SHP77 treated with DMSO at 0.1 percent for 48 hours (cell line): ENCODE results near the gene DIP2B.
"Not testable (repeated sequence)": the region's sequence is repeated elsewhere in the genome, so short reads cannot be mapped to it uniquely, and the experiment has no call there.

Experiments
- DNase-seq: peaks from one replicate; lab custom pipeline; 2025; lab: John Stamatoyannopoulos, UW

DIP2B gene

DNA sequence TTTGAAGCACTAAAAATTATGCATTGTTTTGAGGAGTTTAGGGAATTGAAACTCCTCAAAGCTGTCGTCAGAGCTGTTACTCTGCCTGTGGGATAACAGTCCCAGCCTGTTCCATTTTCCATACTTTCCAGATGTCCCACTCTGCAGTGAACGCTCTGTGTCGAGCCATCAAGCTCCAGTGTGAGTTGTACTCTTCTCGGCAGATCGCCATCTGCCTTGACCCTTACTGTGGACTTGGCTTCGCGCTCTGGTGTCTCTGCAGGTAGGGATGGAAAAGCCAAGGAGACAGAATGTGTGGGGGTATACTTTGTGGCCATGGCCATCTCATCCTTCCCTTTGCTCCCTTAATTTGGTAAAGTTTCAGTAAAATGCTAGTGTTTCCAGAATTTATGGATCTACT, 223.6 kb downstream of the DIP2B start:
- DNase-seq = no peak

- no peak for DNase-seq
These were observed 224.1 kb downstream of the DIP2B start for GRCh38 chr12:50728841-50729240.

DNA sequence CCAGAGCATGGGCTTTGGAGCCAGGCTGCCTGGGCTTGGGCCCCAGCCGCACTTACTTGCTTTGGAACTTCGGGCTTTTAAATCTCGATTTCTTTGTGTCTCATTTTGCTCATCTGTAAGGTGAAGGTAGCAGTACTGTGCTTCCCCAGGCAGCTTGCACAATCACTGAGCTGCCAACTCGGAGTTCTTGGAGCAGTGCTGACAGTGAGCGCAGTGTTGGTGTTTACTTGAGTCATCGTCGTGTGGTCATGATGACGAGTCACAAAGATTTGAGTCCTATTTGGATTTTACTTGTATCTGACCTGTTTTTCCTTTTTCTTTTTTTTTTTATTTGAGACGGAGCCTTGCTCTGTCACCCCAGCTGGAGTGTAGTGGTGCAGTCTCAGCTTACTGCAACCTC, 227.8 kb downstream of the DIP2B start:
- DNase-seq = no peak

DNA sequence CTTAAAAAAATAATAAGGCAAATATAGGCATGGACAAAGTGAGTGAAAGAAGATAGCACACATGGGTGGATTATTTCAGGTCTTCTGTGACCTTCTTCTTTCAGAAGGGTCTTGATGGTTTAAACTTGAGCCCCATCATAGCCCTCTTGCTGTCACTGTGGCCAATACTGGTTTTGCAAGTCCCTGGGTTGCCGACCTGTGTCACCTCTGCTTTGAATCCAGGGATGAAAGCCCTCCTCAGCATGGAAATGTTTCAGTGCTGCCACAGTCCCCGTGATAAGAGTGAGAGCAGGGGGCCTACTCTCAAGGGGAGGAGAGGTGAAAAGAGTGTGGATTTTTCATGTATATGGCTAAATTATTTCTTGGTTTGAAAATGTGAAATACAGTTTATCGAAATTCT, 228.9 kb downstream of the DIP2B start:
- no peak for DNase-seq

DNA sequence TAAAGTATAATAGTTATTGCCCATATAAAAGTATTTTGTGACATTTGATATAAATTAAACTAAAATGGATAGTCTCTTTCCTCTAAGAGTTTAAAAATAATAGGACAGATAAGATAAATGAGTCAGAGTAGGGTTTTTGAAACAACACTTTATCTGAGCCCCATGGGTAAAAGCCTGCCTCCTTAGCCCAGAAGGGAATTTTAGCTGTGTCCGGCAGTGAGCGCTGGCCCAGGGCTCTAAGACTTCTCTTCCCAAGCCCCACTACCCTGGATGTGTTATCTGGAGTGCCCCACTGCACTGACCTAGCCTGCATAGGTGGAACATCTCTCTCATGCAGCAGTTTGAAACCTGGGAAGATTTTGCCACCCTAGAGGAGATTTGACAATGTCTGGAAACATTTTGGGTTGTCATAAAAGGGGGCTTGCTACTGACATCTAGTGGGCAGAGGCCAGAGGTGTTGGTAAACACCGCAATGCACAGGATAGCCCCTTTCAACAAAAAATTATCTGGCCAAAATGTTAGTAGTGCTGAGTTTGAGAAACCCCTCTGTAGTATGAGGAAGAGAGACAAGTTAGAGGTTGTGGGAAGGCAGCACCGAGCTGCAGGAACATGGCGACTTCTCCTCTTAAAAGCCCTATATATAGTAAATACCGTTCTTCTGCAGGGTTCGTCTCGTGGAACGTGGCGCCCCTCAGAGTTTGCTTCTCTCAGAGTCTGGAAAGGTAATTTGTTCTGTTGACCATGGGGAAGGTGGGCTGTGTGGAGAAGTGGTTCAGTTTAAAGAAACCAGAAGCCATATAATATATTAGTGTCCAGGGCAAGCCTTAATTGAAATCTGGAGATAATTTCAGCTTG, 229.9 kb downstream of the DIP2B start:
- no peak for DNase-seq

GRCh38 chr12:50739611-50740010, 234.8 kb downstream of the DIP2B start:
- DNase-seq = no peak

DNA sequence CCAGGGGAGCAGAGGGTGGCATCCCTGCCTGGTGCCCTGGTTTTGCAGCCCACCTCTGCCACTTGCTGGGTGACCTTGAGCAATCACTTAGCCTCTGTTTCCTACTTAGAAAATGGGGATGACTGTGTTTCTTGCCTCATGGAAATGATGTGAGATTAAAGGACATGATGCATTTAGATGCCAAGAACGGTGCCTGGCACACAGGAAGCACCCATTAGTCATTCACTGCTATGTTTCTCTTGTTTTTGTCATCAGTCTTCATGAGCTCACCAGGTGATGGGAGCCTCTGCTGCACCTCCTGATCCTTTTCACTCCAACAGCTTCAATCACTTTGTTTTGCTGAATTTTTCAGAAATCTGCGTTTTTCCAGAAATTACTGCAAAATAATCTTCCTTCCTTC, 235.5 kb downstream of the DIP2B start:
- no peak for DNase-seq

DNA sequence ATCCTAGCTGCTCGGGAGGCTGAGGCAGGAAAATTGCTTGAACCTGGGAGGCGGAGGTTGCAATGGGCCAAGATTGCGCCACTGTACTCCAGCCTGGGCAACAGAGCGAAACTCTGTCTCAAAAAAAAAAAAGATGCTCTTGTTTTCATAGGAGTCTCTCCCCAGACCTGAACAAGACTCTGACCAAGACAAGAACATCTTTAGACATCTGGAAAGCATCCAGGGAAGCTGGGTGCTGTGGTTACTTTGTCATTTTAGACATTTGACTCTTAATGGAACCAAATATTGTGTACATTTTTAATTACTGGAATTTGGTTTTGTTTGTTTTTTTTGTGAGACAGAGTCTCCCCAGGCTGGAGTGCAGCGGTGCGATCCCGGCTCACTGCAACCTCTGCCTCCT, 238.0 kb downstream of the DIP2B start:
- no peak for DNase-seq

- DNase-seq = no peak
These were observed 241.1 kb downstream of the DIP2B start for GRCh38 chr12:50745861-50746260.

- DNase-seq = no peak
These were observed 241.6 kb downstream of the DIP2B start for GRCh38 chr12:50746431-50746830.

DNA sequence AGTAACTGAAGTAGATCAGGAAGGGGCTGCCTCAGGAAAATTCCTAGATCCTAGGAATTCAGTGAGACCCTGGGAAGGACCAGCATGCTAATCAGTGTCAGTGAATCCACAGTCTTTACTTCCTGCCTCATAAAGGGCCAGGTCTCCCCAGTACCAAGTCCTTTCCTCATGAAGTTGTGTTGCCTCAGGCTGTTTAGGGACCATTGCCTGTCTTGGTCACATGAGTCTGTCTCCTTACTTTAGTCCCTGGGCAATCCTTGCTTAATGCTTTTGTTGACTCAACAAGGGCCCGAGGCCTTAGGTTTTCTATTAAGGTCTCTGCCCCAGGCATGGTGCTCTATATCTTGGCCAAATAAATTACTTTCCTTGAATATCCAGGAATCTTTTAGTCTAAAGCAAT, 243.0 kb downstream of the DIP2B start:
- no peak for DNase-seq

DNA sequence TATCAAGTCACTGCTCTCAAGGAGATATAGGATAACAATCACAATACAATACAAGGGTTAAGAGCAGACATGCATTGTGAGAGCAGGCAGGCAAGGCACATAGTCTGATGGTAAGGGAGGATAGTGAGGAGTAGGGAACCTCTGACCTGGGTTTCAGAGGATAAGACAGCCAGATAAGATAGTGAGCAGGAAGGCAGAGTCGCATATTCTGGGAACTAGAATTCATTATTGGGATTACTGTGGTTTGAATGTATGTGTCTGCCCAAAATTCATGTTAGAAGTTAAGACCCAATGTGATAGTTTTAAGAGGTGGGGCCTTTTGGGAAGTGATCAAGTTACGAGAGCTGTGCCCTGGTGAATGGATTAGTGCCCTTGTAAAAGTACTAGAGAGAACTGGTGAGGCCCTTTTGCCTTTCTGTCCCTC, 244.7 kb downstream of the DIP2B start:
- no peak for DNase-seq

GRCh38 chr12:50750366-50750765, 245.6 kb downstream of the DIP2B start:
- DNase-seq = no peak

- DNase-seq = no peak
These were observed 247.3 kb downstream of the DIP2B start for GRCh38 chr12:50751948-50752721.

GRCh38 chr12:50753232-50753769, 248.5 kb downstream of the DIP2B start:
- no peak for DNase-seq

DNA sequence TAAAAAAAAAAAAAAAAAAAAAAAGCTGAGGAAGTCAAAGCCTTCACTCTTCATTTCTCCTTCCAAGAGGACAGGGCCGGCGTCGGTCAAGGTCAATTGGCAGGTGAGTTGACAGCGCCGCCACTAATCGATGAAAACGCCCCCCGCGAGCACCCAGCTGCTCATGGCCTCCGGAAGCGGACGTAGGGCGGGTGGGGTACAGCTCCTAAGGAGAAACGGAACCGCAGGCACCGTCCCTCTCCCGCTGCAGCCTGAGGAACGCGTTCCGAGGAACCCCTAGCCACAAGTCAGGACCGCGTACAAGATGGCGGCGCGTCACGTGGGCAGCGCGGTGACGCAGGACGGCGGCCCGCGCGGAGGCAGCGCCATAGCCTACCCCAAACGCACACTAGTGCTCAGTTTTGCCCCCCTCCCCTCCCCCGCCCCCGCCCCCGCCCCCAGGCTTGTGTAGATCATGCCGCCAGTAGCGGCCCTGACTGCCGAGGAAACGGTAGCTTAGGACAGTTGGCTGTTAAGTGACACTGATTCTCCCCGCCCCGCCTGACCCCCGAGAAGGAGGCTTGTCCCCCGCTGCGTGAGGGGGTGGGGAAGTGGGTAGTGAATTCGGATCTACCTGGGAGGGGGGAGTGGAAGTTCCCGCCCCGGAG, 259.0 kb downstream of the DIP2B start, which contains the start of gene ATF1:
Gene ATF1 (plus strand): TSS at position 463 of the 647 bp plus-strand sequence. CDS start 16,045 bp downstream, outside the sequence.
- DNase-seq = peak; percentile 83

GRCh38 chr12:50764286-50765094, 259.7 kb downstream of the DIP2B start:
- DNase-seq = no peak

- no peak for DNase-seq
These were observed 260.5 kb downstream of the DIP2B start for GRCh38 chr12:50765095-50765911.

DNA sequence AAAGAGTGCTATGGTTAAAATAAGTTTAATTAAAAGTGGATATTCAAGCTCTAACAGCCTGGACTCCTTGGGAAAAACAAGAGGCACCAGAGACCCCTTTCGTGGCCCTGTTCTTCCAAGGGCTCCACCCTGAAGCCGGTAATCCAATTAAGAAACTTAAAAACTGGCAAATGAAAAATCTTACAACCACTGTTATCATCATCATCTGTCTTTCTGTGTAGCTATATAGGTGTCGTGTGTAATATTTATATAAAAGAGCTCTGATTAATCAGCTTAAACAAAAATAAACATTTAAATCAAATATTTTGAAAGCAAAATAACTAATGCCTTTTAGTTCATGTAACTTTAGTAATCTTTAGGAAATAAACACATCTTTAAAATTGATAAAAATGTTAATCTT, 263.6 kb downstream of the DIP2B start:
- DNase-seq = no peak

DNA sequence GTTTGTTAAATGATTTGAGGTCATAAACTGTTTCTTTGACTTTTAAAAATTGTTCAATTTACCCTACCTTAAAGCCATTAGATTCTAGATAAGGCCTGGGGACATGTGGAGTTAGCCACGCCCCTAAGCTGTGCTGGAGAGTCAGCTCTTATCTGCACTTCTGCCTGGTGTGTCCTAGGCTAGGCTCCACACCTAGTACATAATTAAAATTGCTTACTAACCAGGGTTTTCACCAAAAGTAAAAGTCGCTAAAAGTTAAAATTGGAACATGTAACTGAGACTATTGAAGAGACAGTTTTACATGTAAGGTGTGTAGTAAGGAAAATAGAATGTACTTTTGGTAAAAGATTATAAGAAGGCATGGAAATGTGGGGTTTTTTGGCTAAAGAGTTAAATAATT, 264.0 kb downstream of the DIP2B start:
- not testable (repeated sequence) for DNase-seq

DNA sequence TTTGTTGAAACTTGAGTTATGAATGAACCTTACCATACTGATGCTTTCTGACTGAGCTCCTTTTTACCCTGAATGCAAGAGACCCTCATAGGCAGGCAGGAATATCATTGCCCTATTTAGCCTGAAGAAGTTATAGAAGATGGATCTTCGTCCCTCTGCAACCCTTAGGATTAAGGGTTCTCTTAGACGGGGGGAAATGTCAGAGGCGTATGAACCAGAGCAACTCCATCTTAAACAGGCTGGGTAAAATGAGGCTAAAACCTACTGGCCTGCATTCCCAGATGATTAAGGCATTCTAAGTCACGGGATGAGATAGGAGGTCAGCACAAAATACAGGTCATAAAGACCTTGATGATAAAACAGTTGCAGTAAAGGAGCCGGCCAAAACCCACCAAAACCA, 266.6 kb downstream of the DIP2B start:
- no peak for DNase-seq
